HG02588 (cell line): ENCODE data around the gene GALNT16.
"Not testable (repeated sequence)": the region's sequence is repeated elsewhere in the genome, so short reads cannot be mapped to it uniquely, and the experiment has no call there.

Experiments
- ATAC-seq: cut with Tn5 transposase; IDR thresholded peaks from one replicate; pipeline ENCODE4 v1.9.1; 2021; ENCODE audit warnings: mild to moderate bottlenecking, moderate library complexity; ENCODE audit not compliant: unreplicated experiment

The GALNT16 gene

GRCh38 chr14:69358233-69358963, 98.4 kb downstream of the GALNT16 start:
- ATAC-seq, result no peak

- ATAC-seq, result no peak
Observed at GRCh38 chr14:69358966-69359365, 99.0 kb downstream of the GALNT16 start.

- peak; percentile 48 for ATAC-seq
Observed at GRCh38 chr14:69360438-69361108, 100.6 kb downstream of the GALNT16 start.

- ATAC-seq, result no peak
Observed at GRCh38 chr14:69363055-69363454, 103.1 kb downstream of the GALNT16 start.

GRCh38 chr14:69363964-69364363, 104.0 kb downstream of the GALNT16 start:
- no peak for ATAC-seq

GRCh38 chr14:69364378-69364777, 104.4 kb downstream of the GALNT16 start:
- no peak for ATAC-seq

GRCh38 chr14:69366069-69366468, 106.1 kb downstream of the GALNT16 start:
- ATAC-seq, result no peak

- no peak for ATAC-seq
Observed at GRCh38 chr14:69366761-69367160, 106.8 kb downstream of the GALNT16 start.

GRCh38 chr14:69368381-69368780, 108.4 kb downstream of the GALNT16 start:
- ATAC-seq, result no peak

GRCh38 chr14:69370061-69370460, 110.1 kb downstream of the GALNT16 start:
- no peak for ATAC-seq

GRCh38 chr14:69372146-69372545, 112.2 kb downstream of the GALNT16 start:
- no peak for ATAC-seq

GRCh38 chr14:69373104-69373503, 113.1 kb downstream of the GALNT16 start:
- no peak for ATAC-seq

GRCh38 chr14:69374235-69374634, 114.3 kb downstream of the GALNT16 start:
- ATAC-seq, result no peak

- ATAC-seq, result no peak
Observed at GRCh38 chr14:69375182-69375581, 115.2 kb downstream of the GALNT16 start.

- no peak for ATAC-seq
Observed at GRCh38 chr14:69375722-69376121, 115.8 kb downstream of the GALNT16 start.

- no peak for ATAC-seq
Observed at GRCh38 chr14:69376439-69376838, 116.5 kb downstream of the GALNT16 start.

- ATAC-seq, result no peak
Observed at GRCh38 chr14:69378274-69378673, 118.3 kb downstream of the GALNT16 start.

GRCh38 chr14:69387311-69387710, 127.4 kb downstream of the GALNT16 start:
- no peak for ATAC-seq

- not testable (repeated sequence) for ATAC-seq
Observed at GRCh38 chr14:69391400-69391799, 131.4 kb downstream of the GALNT16 start.

- no peak for ATAC-seq
Observed at GRCh38 chr14:69392481-69392880, 132.5 kb downstream of the GALNT16 start.

GRCh38 chr14:69395929-69396328, 136.0 kb downstream of the GALNT16 start:
- ATAC-seq, result no peak

- peak; percentile 88 for ATAC-seq
Observed at GRCh38 chr14:69398053-69398817, 138.3 kb downstream of the GALNT16 start, which contains the start of the genes ERH and SLC39A9. ERH (minus strand) TSS chr14:69398299; CDS start chr14:69398233, 66 bp downstream. SLC39A9 (plus strand) TSS chr14:69398692; CDS start chr14:69399370, 678 bp downstream.
